GM18511 (cell line): Measurements from ENCODE around the gene TRIM34.
A peak's percentile ranks its signal among the peaks of the same experiment; 100 is the strongest.
"Not testable (repeated sequence)": the region's sequence is repeated elsewhere in the genome, so short reads cannot be mapped to it uniquely, and the experiment has no call there.

Experiments used
- ATAC-seq: cut with Tn5 transposase; IDR thresholded peaks from one replicate; pipeline ENCODE4 v1.9.1; 2021; ENCODE audit warnings: mild to moderate bottlenecking, moderate library complexity; ENCODE audit not compliant: unreplicated experiment

Gene TRIM34

DNA sequence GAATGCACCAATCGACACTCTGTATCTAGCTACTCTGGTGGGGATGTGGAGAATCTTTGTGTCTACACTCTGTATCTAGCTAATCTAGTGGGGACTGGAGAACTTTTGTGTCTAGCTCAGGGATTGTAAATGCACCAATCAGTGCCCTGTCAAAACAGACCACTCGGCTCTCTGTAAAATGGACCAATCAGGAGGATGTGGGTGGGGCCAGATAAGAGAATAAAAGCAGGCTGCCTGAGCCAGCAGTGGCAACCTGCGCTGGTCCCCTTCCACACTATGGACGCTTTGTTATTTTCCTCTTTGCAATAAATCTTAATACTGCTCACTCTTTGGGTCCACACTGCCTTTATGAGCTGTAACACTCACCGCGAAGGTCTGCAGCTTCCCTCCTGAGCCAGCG is 58.8 kb downstream of the TRIM34 start:
- not testable (repeated sequence) for ATAC-seq

GRCh38 chr11:5684036-5684645 is 59.3 kb downstream of the TRIM34 start:
- ATAC-seq, result peak; percentile 29

DNA sequence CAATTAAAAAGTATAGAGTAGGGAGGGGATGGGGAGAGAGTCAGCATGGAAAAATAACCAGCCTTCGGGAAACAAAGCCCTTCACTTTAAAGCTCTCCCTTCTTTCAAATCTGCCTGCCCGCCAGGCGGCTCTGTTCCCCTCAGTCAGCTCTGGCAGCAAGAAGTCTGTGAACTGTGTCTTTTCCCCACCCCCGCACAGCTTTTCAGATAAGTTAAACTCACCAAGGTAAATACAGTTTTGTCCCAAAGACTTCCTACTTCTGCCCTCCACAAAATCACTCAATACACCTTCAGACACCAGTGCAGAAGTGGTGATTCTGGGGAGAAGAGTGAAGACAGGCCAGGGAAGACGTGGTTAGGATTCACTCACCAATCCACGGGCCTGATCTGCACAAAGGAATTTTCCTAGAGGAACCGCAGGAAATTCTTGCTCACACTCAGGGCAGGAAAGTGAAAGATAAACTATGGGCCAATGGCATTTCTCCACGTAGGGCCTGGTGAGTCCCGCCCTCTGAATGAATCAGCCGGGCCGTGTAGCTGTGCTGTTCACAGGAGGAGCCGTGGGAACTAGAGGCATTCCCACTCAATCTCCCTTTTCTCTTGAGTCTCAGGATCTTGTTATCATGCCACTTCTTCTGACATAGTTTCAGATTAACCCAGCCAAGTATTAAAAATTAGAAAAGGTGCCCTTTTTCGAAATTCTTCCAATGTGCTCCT is 60.0 kb downstream of the TRIM34 start, which contains the start of gene TRIM5:
Gene TRIM5 (minus strand): TSS at position 429 of the 717 bp plus-strand sequence. CDS start 4,897 bp downstream, outside the sequence.
- ATAC-seq, result peak; percentile 80

- no peak for ATAC-seq
These were observed 61.6 kb downstream of the TRIM34 start for GRCh38 chr11:5686426-5686825.

DNA sequence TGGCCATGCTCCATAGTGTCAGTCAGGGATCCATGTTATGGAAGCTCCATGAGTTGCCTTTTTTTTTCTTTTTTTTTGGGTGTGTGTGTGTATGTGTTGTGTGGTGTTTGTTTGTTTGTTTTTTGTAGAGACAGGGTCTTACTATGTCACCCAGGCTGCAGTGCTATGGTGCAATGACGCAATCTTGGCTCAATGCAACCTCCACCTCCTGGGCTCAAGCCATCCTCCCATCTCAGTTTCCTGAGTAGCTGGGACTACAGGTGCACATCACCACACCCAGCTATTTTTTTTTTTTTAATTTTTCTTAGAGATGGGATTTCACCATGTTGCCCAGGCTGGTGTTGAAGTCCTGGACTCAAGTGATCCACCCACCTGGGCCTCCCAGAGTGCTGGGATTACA is 63.7 kb downstream of the TRIM34 start:
- ATAC-seq, result no peak

GRCh38 chr11:5689551-5689983 is 64.8 kb downstream of the TRIM34 start, which contains the start of gene TRIM22:
TRIM22 (plus strand) TSS chr11:5689790; CDS start chr11:5696233, 6,443 bp downstream.
- ATAC-seq, result peak; percentile 72

GRCh38 chr11:5690216-5690615 is 65.4 kb downstream of the TRIM34 start:
- no peak for ATAC-seq

- ATAC-seq, result no peak
These were observed 65.9 kb downstream of the TRIM34 start for GRCh38 chr11:5690736-5691135.

- not testable (repeated sequence) for ATAC-seq
These were observed 66.6 kb downstream of the TRIM34 start for GRCh38 chr11:5691238-5691963.

- no peak for ATAC-seq
These were observed 67.2 kb downstream of the TRIM34 start for GRCh38 chr11:5691964-5692361.
